HCT116 (cell line): Measurements from ENCODE around the gene OMP. TPM values are rescaled to one million over a fixed set of nuclear protein-coding genes. Genes with fewer than 3 reads are reported as not detected.
A peak's percentile ranks its signal among the peaks of the same experiment; 100 is the strongest.

Source experiments
- ATAC-seq: fragments of 200-7000 bp; cut with Tn5 transposase; 2 replicates; pipeline ENCODE4 v1.9.1; 2020; ENCODE audit warnings: mild to moderate bottlenecking, moderate library complexity
- BruUV-seq: library from RNA; stranded (reverse); fragments of 400-500 nt; replicated peaks from 2 replicates; lab custom pipeline; 2021; lab: Mats Ljungman, UMichigan
- CTCF ChIA-PET: fragments of 300-600 bp; sonication (Branson Sonifier 250); formaldehyde crosslinking; loops from one replicate; lab custom pipeline; 2021; ENCODE audit warnings: antibody characterized with exemption; lab: Charles Lee
- POLR2A ChIA-PET: fragments of 300-600, 350-600 bp; sonication (Branson Sonifier 250); formaldehyde crosslinking; loops from one replicate; lab custom pipeline; 2021; ENCODE audit warnings: antibody characterized with exemption; lab: Charles Lee
- RAD21 ChIA-PET, 2 experiments: fragments of 300-600 bp; sonication (Branson Sonifier 250); formaldehyde crosslinking; loops; one replicate each; lab custom pipeline; 2023; ENCODE audit warnings: low total read pairs in 2 of 2; ENCODE audit not compliant: uncharacterized antibody in 2 of 2, unreplicated experiment in 2 of 2, low non-redundant PET in 1 of 2; lab: Charles Lee
- DNase-seq: peaks from one replicate; pipeline ENCODE4 v3.0.0-alpha.2; 2010; ENCODE audit warnings: low read depth, low spot score
- H2AFZ ChIP-seq: fragments of 200-600 bp; shearing (Covaris generic), sonication (generic); 2 replicates; pipeline ENCODE4 v1.6.1; 2017; ENCODE audit warnings: low read depth, mixed run types, mixed read lengths, antibody characterized with exemption, low read length; ENCODE audit not compliant: poor library complexity, severe bottlenecking
- H3K27ac ChIP-seq: 2 replicates; pipeline ENCODE4 v1.5.1; 2012; ENCODE audit warnings: low read depth, low read length
- H3K27me3 ChIP-seq: fragments of 200-600 bp; sonication (generic); 2 replicates; pipeline ENCODE4 v1.6.1; 2016; ENCODE audit warnings: mixed run types, low read length, mixed read lengths; ENCODE audit not compliant: insufficient read depth
- H3K36me3 ChIP-seq, 2 experiments: fragments of 200-500 bp in 1 of 2; fragments of 200-600 bp in 1 of 2; sonication (Bioruptor generic) in 1 of 2; sonication (generic) in 1 of 2; 2 replicates each; pipeline versions ENCODE4 v1.5.1 to v1.6.1; 2014 to 2016; ENCODE audit warnings: low read length in 2 of 2, inconsistent platforms in 1 of 2, mixed read lengths in 1 of 2, mixed run types in 1 of 2; ENCODE audit not compliant: insufficient read depth in 2 of 2, control insufficient read depth in 1 of 2
- H3K4me1 ChIP-seq, 2 experiments: fragments of 200-600 bp in 1 of 2; sonication (generic) in 1 of 2; 2 replicates each; pipeline versions ENCODE4 v1.5.1 to v1.6.1; 2012 to 2017; ENCODE audit warnings: low read length in 2 of 2, inconsistent platforms in 1 of 2, mild to moderate bottlenecking in 1 of 2, mixed read lengths in 1 of 2, mixed run types in 1 of 2, moderate library complexity in 1 of 2; ENCODE audit not compliant: insufficient read depth in 2 of 2, control insufficient read depth in 1 of 2
- H3K4me2 ChIP-seq: fragments of 200-600 bp; sonication (generic); 2 replicates; pipeline ENCODE4 v1.6.1; 2017; ENCODE audit warnings: mixed run types, low read length, mixed read lengths
- H3K4me3 ChIP-seq, 2 experiments: fragments of 200-600 bp in 1 of 2; sonication (generic) in 1 of 2; replicated peaks in 1 of 2; 2 replicates each; pipeline ENCODE4 v1.5.1; 2011 to 2016; ENCODE audit warnings: low read length in 2 of 2, control low read depth in 1 of 2, low read depth in 1 of 2, mild to moderate bottlenecking in 1 of 2, mixed read lengths in 1 of 2, mixed run types in 1 of 2
- H3K79me2 ChIP-seq: fragments of 200-600 bp; sonication (generic); 2 replicates; pipeline ENCODE4 v1.6.1; 2017; ENCODE audit warnings: mild to moderate bottlenecking, mixed run types, low read length, moderate library complexity, mixed read lengths; ENCODE audit not compliant: insufficient read depth
- H3K9ac ChIP-seq: fragments of 200-600 bp; sonication (generic); 2 replicates; pipeline ENCODE4 v1.6.1; 2016; ENCODE audit warnings: low read length, mixed read lengths
- H3K9me2 ChIP-seq: fragments of 200-600 bp; sonication (generic), shearing (Covaris generic); 2 replicates; pipeline ENCODE4 v1.6.1; 2017; ENCODE audit warnings: mixed run types, mild to moderate bottlenecking, moderate library complexity; ENCODE audit not compliant: insufficient read depth
- H3K9me3 ChIP-seq, 2 experiments: fragments of 200-500 bp in 1 of 2; fragments of 200-600 bp in 1 of 2; sonication (Bioruptor generic) in 1 of 2; sonication (generic) in 1 of 2; 2 replicates each; pipeline ENCODE4 v1.6.1; 2014 to 2017; ENCODE audit warnings: low read length in 2 of 2, mixed read lengths in 2 of 2, inconsistent platforms in 1 of 2, low read depth in 1 of 2, mild to moderate bottlenecking in 1 of 2, mixed run types in 1 of 2, moderate library complexity in 1 of 2; ENCODE audit not compliant: control insufficient read depth in 1 of 2, insufficient read depth in 1 of 2
- H4K20me1 ChIP-seq: fragments of 200-600 bp; sonication (generic), shearing (Covaris generic); 2 replicates; pipeline ENCODE4 v1.6.1; 2017; ENCODE audit warnings: mixed run types, mild to moderate bottlenecking, moderate library complexity; ENCODE audit not compliant: insufficient read depth
- CTCF ChIP-seq, 3 experiments: fragments of 200-600 bp in 1 of 3; sonication (generic) in 1 of 3; IDR thresholded peaks in 2 of 3; conservative IDR thresholded peaks in 1 of 3; 2 replicates each; pipeline ENCODE4 v1.5.1; 2012 to 2017; ENCODE audit warnings: low read depth in 2 of 3, low read length in 2 of 3, antibody characterized with exemption in 1 of 3, borderline replicate concordance in 1 of 3, control low read depth in 1 of 3, mild to moderate bottlenecking in 1 of 3, mixed read lengths in 1 of 3, mixed run types in 1 of 3, moderate library complexity in 1 of 3; ENCODE audit not compliant: insufficient read depth in 1 of 3
- EZH2phosphoT487 ChIP-seq: fragments of 200-600 bp; IDR thresholded peaks from 2 replicates; pipeline ENCODE4 v1.6.1; 2018; ENCODE audit warnings: antibody characterized with exemption, borderline replicate concordance
- FOSL1 ChIP-seq: IDR thresholded peaks from 2 replicates; pipeline ENCODE4 v1.6.1; 2012; ENCODE audit warnings: low read depth
- JUND ChIP-seq: IDR thresholded peaks from 2 replicates; pipeline ENCODE4 v1.6.1; 2012
- MAX ChIP-seq: IDR thresholded peaks from 2 replicates; pipeline ENCODE4 v1.6.1; 2012
- POLR2A ChIP-seq: IDR thresholded peaks from 2 replicates; pipeline ENCODE4 v1.7.0; 2011; ENCODE audit warnings: borderline replicate concordance; ENCODE audit not compliant: insufficient read depth, insufficient read length; ENCODE audit errors: extremely low read depth
- POLR2AphosphoS5 ChIP-seq: IDR thresholded peaks from 2 replicates; pipeline ENCODE4 v1.6.1; 2011; ENCODE audit warnings: mild to moderate bottlenecking, low read depth, low read length, moderate library complexity
- SP1 ChIP-seq: IDR thresholded peaks from 2 replicates; pipeline ENCODE4 v1.6.1; 2012; ENCODE audit warnings: low read depth
- YY1 ChIP-seq: IDR thresholded peaks from 2 replicates; pipeline ENCODE4 v1.6.1; 2011; ENCODE audit warnings: low read length, low read depth, moderate library complexity, mild to moderate bottlenecking; ENCODE audit not compliant: insufficient replicate concordance; ENCODE audit errors: extremely low read depth
- intact Hi-C: fragments of 100-400 bp; cut with micrococcal nuclease; formaldehyde crosslinking; loops from 2 replicates; pipeline ENCODE4 v1.10.0; 2022
- total RNA-seq: library from RNA; stranded (reverse); gene quantifications from one replicate; pipeline ENCODE4 v1.2.1, GENCODE V29; 2021; ENCODE audit not compliant: unreplicated experiment

OMP gene
- total RNA-seq, 1 experiment from 2014 or later, result not detected

- no TSS peak for BruUV-seq
These were observed 25.5 kb downstream of the OMP start, which contains the start of gene MYO7A for GRCh38 chr11:77127920-77128691. MYO7A (plus strand) TSS chr11:77128246; CDS start chr11:77130635, 2,389 bp downstream.

More at GRCh38 chr11:77127920-77128691, 25.5 kb downstream of the OMP start, which contains the start of gene MYO7A:
- ATAC-seq, result peak; percentile 13; the same call in 1 of the 2 replicates
- intact Hi-C loops, result loop anchor here (1.0 kb wide), 3 partner anchors 60 to 491 kb away; no protein-coding TSS in a partner anchor
- Histone ChIP-seq H3K27me3 (no peaks in the 10 kb centered on the region), H3K27ac (no peak within 1 kb of the TSS; the same call in 1 of the 2 replicates), H3K4me3 (peak within 1 kb of the TSS; percentile 43 to 60), H3K9ac (peak within 1 kb of the TSS; percentile 30; the same call in 1 of the 2 replicates), H2AFZ (peak within 1 kb of the TSS; percentile 92), H3K9me3 (no peaks in the 10 kb centered on the region), H3K4me2 (peak within 1 kb of the TSS; percentile 93), H3K36me3 (no peaks in the 10 kb centered on the region), H3K4me1 (peaks cover 3 to 15% of the 10 kb centered on the region in 2 experiments; a peak in 3 of 4 replicates), H4K20me1 (no peaks in the 10 kb centered on the region), H3K9me2 (no peaks in the 10 kb centered on the region), H3K79me2 (no peaks in the 10 kb centered on the region)
- ChIA-PET CTCF (interaction anchor here (1.1 to 2.6 kb wide), 15 partner anchors 8 to 498 kb away, joined by 3 to 26 read pairs (median 7); partner anchors contain the start of gene B3GNT6), POLR2A (no interaction called here), RAD21 (interaction anchor here in 1 of 2 experiments (1.7 kb wide), 1 partner anchor 420 kb away, joined by 4 read pairs; no protein-coding TSS in a partner anchor)
- no peak for TF ChIP-seq EZH2phosphoT487
- no peak for TF ChIP-seq YY1
- TF ChIP-seq CTCF (IDR thresholded peaks at IDR 0.05 in 2 of 3, conservative IDR thresholded peaks at IDR 0.05 in 1 of 3; ENCODE audit: borderline replicate concordance in 1 of 3, insufficient read depth in 1 of 3, low read depth in 2 of 3, low read length in 2 of 3), result no peak
- no peak for TF ChIP-seq SP1
- TF ChIP-seq FOSL1, result no peak
- no peak for TF ChIP-seq JUND
- TF ChIP-seq POLR2A, result no peak
- TF ChIP-seq POLR2AphosphoS5, result no peak
- no peak for TF ChIP-seq MAX
- DNase-seq, result no peak
